GM21619 (cell line): ENCODE results near the gene WDR5B.
A peak's percentile ranks its signal among the peaks of the same experiment; 100 is the strongest.
"Not testable (repeated sequence)": the region's sequence is repeated elsewhere in the genome, so short reads cannot be mapped to it uniquely, and the experiment has no call there.

Experiments used
- ATAC-seq: cut with Tn5 transposase; IDR thresholded peaks from one replicate; pipeline ENCODE4 v1.9.1; 2021; ENCODE audit not compliant: unreplicated experiment

WDR5B gene

DNA sequence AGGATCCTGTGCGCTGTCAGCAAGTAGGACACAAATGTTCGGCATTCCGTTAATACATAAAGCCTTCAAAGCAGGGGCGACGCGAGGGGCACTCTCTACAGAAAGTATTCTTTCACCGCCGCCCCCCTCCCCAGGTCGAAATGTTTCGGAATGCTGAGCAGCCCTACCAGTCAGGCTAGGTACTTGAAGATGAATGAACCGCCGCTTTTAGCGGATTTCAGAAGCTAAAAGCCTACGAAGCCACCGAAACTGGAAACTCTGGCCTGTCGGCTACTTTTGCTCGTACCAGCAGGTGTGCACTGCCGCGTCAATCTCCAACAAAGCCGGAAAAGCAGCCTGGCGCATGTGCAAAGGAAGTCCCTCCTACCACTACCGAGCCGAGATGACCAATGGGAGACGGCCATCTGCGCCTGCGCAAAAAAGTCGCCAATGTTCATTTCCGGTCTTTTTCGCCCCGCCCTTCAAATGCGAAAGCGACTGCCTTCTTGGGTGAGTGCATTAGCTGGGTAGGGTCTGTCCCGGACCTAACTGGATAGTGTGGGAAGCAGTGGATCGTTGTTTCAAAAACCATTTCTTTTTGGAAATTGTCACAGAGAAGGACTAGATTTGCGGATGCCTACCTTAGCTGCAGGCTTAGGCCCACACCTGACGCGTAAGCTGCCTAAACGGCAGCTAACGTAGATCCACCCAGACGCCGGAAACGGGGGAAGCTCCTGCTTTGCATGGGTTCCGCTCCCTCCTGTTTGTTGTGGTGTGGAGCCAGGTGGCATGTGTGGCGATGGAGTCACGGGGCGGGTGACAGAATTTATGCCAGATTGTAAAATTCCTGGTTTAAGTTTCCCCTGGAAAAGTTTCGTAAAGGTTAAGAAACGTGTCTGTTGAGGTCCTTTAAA lies at the start of gene WDR5B:
Gene WDR5B, minus strand, starts transcription at position 301 of the 893 bp plus-strand sequence. CDS start 534 bp downstream, outside the sequence.
- ATAC-seq = peak; percentile 79

DNA sequence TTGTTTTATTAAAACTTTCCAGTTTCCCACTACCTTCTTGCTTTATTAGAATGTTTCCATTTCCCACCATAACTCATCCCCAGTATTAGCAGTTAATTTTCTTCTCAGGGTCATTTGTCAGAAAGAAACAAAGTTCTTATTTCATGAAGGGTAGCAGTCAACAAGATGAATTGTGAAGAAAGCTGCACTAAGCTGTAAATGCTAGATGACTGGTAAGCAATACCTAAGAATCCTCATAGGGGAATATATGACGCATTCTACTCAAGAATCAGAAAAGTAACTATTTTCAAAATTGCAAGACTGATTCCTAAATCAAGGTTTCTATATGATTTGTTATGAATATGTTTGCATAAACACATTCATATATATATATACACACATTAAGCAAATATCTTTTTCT lies 48.8 kb upstream of the WDR5B start:
- ATAC-seq = no peak

DNA sequence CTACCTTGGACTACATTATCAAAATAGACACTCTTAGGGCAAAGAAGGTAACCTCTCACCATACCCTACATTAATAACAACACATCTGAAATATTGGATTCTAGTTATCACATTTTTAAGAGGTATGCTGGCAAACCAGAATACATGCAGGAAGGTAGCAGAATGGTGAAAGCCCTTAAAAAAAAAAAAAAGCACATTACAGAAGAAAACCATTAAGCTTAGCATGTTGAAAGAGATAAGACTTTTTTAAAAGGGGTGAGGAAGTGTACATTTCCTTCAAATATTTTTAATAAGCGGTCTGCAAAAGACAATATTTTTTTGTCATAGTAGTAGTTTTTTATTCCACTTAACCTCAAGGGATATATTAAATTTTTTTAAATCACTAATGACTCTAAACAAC lies 46.5 kb upstream of the WDR5B start:
- no peak for ATAC-seq

- no peak for ATAC-seq
These were observed 45.9 kb upstream of the WDR5B start for GRCh38 chr3:122461806-122462205.

DNA sequence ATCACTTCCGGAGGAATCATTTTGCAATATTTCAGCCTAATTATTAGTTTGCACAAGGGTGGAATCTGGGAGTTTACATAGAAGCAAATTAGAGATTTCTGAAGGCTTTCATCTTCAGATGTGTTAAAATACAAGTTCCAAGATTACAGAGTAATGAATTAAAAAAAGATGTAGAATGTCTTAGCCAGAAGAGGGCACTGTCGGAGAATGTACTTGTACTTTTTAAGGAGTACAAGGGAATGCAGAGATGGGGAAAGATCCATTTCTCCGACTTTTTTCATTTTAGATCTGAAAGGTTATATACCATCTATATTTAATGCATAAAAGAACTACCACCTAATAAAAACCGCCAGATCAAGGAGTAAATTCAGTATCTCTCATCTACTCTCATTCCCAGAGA lies 43.1 kb upstream of the WDR5B start:
- no peak for ATAC-seq

DNA sequence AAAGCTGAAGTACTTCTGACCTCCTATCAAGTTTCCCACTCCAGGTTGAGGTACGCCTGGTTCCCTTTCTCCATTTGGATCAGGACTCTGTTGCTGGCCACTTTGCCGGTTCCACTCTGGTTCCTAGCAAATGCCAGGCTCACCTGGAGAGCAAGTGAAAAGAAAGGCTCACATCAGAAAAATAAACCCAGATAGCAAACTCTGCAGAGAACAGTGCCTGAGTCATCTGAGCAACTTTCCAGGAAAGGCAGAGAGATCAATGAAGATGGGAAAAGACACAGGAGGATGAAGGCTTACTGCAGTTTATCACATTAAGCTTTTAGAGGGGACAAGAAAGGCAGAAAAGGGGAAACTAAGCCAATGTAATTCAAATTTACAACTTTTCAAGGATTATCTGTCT lies 41.8 kb upstream of the WDR5B start:
- ATAC-seq = no peak

DNA sequence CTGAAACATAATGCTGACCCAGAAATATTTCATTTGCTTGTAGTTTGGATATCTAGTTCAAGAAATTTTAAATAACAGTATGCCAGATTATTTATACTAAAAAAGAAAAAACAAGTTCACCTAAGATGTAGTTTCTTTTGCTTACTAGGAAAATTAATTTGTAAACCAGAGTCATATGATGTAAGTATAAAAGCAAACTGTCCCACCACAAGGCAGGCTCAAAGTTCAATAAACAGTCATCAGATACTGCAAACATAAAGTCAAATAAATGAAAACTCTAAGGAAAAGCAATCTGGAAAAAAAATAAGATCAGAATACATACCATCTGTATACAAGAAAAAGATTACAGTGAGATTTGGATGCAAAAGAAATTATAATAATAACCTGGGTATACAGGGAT lies 40.2 kb upstream of the WDR5B start:
- no peak for ATAC-seq

DNA sequence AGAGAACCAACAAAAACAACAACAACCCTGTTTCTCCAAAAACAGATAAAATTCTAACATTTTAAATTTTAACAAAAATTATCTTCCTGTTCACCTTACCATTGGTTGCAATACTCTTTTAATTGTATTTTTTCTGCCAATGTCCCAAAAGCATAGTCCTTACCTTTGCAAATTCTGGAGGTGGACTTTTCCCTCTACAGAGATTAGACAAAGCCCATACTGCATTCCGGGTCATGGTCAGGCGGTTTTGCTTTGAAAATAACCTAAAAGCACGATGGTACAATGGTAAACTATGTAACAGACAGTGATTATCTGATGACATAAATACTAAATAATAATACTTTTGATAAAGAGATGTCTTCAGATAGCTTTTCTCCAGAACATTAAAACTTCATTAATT lies 35.5 kb upstream of the WDR5B start:
- ATAC-seq = no peak

DNA sequence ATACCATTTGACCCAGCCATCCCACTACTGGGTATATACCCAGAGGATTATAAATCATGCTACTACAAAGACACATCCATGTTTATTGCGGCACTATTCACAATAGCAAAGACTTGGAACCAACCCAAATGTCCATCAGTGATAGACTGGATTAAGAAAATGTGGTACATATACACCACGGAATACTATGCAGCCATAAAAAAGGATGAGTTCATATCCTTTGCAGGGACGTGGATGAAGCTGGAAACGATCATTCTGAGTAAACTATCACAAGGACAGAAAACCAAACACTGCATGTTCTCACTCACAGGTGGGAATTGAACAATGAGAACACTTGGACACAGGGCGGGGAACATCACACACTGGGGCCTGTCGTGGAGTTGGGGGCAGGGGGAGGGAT lies 32.4 kb upstream of the WDR5B start:
- ATAC-seq = not testable (repeated sequence)

- ATAC-seq = not testable (repeated sequence)
These were observed 28.6 kb upstream of the WDR5B start for GRCh38 chr3:122444491-122444887.

DNA sequence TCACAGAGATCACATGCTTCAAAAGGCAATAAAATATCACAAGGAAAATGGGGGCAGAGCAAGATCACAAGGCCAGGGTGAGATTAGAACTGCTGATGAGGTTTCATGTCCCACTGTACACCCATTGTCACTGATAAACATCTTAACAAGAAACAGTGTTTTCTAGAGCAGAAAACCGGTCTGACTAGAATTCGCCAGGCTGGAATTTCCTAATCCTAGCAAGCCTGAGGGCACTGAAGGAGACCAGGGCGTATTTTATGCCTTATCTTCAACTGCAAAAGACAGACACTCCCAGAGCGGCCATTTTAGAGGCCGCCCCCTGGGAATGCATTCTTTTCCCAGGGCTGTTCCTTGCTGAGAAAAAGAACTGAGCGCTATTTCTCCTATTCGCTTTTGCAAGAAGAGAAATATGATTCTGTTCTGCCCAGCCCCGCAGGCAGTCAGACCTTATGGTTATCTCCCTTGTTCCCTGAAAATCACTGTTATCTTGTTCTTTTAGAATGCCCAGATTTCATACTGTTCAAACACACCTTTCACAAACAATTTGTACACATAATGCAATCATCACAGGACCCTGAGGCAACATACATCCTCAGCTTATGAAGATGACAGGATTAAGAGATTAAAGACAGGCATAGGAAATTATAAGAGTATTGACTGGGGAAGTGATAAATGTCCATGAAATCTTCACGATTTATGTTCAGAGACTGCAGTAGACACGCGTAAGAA lies 28.1 kb upstream of the WDR5B start:
- not testable (repeated sequence) for ATAC-seq

DNA sequence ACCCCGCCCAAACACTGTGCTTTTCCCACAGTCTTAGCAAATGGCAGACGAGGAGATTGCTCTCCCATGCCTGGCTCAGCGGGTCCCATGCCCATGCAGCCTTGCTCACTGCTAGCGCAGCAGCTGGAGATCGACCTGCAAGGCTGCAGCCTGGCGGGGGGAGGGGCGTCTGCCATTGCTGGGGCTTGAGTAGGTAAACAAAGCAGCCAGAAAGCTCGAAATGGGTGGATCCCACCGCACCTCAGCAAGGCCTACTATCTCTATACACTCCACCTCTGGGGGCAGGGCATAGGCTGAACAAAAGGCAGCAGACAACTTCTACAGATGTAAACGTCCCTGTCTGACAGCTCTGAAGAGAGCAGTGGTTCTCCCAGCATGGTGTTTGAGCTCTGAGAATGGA lies 27.2 kb upstream of the WDR5B start:
- no peak for ATAC-seq

DNA sequence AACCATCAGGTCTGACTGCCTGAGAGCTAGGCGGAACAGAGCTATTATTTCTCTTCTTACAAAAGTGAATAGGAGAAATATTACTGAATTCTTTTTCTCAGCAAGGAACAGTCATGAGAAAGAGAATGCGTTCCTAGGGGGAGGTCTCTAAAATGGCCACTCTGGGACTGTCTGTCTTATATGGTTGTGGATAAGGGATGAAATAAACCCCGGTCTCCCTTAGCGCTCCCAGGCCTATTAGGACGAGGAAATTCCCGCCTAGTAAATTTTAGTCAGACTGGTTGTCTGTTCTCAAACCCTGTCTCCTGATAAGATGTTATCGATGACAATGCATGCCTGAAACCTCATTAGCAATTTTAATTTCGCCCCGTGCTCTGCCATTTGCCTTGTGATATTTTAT lies 20.1 kb upstream of the WDR5B start:
- no peak for ATAC-seq

GRCh38 chr3:122430371-122430770 lies 14.5 kb upstream of the WDR5B start:
- no peak for ATAC-seq

DNA sequence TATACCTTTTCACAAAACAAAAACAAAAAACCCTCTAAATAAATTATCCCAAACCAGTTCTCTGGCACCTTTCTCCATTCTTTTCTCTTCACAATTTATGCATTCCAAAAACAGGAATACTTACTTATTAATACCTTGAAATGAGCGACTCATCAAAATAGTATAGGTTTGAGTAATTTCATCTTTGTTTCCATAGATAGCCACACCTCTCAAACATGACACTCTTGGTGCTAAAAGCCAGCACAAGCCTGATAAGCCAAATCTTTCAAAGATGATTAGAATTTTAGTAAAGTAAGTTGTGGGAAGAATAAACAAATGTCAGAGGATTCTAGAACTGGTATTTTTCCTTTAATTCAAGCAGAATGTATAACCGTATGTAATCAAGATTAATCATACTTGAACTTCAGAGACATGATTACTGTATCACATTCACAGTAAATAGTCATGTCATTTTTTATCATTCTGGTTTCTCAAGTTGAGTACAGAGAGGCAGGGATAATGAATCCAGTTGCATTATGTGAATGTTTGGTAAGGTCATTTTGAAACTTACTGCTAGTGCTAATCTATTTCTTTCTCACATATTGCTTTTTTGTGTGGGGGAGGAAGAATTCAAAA lies 12.1 kb upstream of the WDR5B start:
- no peak for ATAC-seq

GRCh38 chr3:122421836-122422235 lies 6.0 kb upstream of the WDR5B start:
- ATAC-seq = no peak

DNA sequence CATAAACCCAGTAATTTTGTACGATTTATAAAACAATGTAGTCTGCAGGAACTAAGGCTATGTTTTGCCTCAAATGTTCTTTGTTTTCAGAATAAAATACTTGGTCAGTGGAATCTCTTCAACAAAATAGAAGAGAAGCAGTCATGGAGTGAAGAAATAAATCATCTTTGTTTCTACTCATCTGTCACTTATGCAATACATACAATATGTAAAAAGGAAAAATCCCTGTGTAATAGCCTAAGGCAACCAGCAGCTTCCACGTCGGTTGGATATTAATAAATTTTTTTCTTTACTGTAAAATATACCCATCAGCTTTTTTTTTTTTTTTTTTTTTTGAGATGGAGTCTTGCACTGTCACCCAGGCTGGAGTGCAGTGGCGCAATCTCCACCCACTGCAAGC lies 5.2 kb upstream of the WDR5B start:
- no peak for ATAC-seq

- ATAC-seq = no peak
These were observed 1.1 kb upstream of the WDR5B start for GRCh38 chr3:122416966-122417365.

DNA sequence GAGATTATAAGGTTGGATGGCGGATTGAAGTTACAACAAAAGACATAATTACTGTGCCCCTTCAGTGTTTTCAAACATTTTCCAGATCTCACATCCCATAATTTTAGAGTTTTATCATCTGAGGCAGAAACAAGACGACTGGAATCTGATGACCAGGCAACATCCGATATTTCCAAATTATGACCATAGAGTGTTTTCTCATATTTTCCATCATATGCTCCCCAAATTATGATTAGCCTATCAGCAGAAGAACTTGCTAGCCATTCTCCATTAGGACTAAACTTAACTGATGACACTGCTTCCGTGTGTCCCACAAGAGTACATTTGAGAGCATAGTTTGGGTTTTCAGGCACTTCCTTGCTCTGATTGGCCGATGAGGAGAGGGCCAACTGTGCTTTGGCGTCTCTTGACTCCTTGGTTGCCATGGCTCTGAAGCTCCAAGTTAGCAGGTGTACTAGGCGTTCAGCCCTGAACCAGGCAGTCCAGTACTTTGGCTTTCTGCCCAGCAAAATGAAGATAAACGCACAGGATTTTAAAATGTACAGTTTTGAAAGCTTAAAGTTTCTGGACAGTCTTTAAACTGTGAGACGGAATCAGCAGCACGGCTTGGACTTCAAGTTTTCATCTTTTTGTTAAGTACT lies 638 bp downstream of the WDR5B start:
- peak; percentile 64 for ATAC-seq

GRCh38 chr3:122414391-122414790 lies 1.5 kb downstream of the WDR5B start:
- no peak for ATAC-seq

GRCh38 chr3:122410639-122411038 lies 5.2 kb downstream of the WDR5B start:
- no peak for ATAC-seq
